ENCODE results near the gene SOX8.
A peak's percentile ranks its signal among the peaks of the same experiment; 100 is the strongest.

Gene SOX8

DNA sequence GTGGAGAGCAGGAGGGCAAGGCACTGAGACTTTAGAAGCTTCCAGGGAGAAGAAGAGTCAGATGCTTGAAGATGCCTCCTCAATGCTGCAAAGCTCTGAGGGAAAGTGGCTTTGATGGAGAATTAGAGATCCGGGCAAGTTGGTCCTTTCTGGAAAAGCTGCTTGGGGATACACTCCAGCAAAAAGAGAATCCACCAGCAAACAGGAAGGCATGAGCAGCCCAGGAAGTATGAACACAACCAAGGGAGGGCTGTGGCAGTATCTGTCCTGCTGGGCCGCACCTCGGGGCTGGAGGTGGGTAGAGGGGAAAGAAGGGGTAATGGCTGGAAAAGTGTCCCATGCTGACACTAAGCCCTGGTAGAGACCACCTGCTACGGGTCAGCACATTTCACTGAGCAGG is 16.1 kb upstream of the SOX8 start:
- peaks cover 31% of the 10 kb centered on the region for H3K4me1 Mint-ChIP-seq (ENCODE audit: low read depth)
- H3K36me3 Mint-ChIP-seq (ENCODE audit: low read depth) = peaks cover 19% of the 10 kb centered on the region
- H3K27ac Mint-ChIP-seq = no peak overlapping the region
- no peak overlapping the region for H3K4me3 Mint-ChIP-seq
- no peaks in the 10 kb centered on the region for H3K27me3 Mint-ChIP-seq
- no peaks in the 10 kb centered on the region for H3K9me3 Mint-ChIP-seq

DNA sequence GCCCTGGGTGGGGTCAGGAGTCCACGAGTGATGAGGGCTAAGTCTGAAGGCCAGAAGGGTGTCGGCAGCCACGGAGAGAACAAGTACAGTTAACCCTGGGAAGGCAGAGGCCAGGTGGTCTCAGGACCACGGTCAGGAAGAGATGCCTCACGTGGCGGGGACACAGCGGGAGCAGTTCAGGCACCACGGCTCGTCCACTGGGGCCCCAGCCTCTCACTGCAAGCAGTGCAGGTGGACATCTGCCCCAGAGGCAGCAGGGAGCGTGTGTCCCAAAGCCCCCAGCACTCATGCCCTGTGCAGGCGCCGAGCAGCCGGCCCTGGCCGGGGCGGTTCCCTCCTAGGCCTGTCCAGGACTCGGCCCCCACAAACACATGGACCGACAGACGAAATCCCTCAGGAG is 15.5 kb upstream of the SOX8 start:
- no peaks in the 10 kb centered on the region for H3K27me3 Mint-ChIP-seq
- peaks cover 31% of the 10 kb centered on the region for H3K4me1 Mint-ChIP-seq (ENCODE audit: low read depth)
- H3K27ac Mint-ChIP-seq = no peak overlapping the region
- H3K4me3 Mint-ChIP-seq = no peak overlapping the region
- peaks cover 19% of the 10 kb centered on the region for H3K36me3 Mint-ChIP-seq (ENCODE audit: low read depth)
- no peaks in the 10 kb centered on the region for H3K9me3 Mint-ChIP-seq

- Mint-ChIP-seq H3K4me3 (no peak overlapping the region), H3K27me3 (no peaks in the 10 kb centered on the region), H3K9me3 (no peaks in the 10 kb centered on the region), H3K36me3 (ENCODE audit: low read depth) (peaks cover 19% of the 10 kb centered on the region), H3K4me1 (ENCODE audit: low read depth) (peaks cover 31% of the 10 kb centered on the region), H3K27ac (no peak overlapping the region)
Measured at GRCh38 chr16:966505-966904, 15.1 kb upstream of the SOX8 start.

DNA sequence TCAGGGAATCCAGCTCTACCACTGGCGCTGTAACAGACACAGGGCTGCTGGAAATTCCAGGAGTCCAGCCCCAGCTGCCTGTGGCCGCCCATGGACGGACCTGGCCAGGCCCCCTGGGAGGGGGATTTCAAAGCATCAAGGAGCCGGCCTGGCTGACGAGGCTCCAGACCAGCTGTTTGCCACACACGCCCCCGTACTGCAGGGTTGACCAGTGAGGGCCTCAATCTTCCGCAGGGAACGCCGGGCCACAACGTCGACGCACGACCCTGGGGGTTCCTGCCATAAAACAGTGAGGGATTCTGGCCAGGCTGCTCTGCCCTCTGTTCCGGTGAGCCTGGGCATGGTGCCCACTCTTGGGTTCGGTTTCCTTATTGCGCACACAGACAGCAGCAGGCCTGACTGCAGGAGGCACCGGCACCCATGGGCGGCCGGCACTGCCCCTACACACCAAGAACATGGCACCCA is 14.5 kb upstream of the SOX8 start:
- no peak overlapping the region for H3K27ac Mint-ChIP-seq
- H3K27me3 Mint-ChIP-seq = no peaks in the 10 kb centered on the region
- H3K4me3 Mint-ChIP-seq = no peak overlapping the region
- H3K4me1 Mint-ChIP-seq (ENCODE audit: low read depth) = peaks cover 31% of the 10 kb centered on the region
- H3K9me3 Mint-ChIP-seq = no peaks in the 10 kb centered on the region
- H3K36me3 Mint-ChIP-seq (ENCODE audit: low read depth) = peaks cover 19% of the 10 kb centered on the region

GRCh38 chr16:967546-968295 is 13.8 kb upstream of the SOX8 start:
- no peak overlapping the region for H3K27ac Mint-ChIP-seq
- H3K4me3 Mint-ChIP-seq = no peak overlapping the region
- H3K36me3 Mint-ChIP-seq (ENCODE audit: low read depth) = peaks cover 19% of the 10 kb centered on the region
- peaks cover 31% of the 10 kb centered on the region for H3K4me1 Mint-ChIP-seq (ENCODE audit: low read depth)
- H3K9me3 Mint-ChIP-seq = no peaks in the 10 kb centered on the region
- no peaks in the 10 kb centered on the region for H3K27me3 Mint-ChIP-seq

GRCh38 chr16:968620-969019 is 12.9 kb upstream of the SOX8 start:
- no peaks in the 10 kb centered on the region for H3K9me3 Mint-ChIP-seq
- peaks cover 19% of the 10 kb centered on the region for H3K36me3 Mint-ChIP-seq (ENCODE audit: low read depth)
- peak overlapping the region; percentile 51 for H3K27ac Mint-ChIP-seq
- no peaks in the 10 kb centered on the region for H3K27me3 Mint-ChIP-seq
- peaks cover 27% of the 10 kb centered on the region for H3K4me1 Mint-ChIP-seq (ENCODE audit: low read depth)
- H3K4me3 Mint-ChIP-seq = peak overlapping the region; percentile 48

DNA sequence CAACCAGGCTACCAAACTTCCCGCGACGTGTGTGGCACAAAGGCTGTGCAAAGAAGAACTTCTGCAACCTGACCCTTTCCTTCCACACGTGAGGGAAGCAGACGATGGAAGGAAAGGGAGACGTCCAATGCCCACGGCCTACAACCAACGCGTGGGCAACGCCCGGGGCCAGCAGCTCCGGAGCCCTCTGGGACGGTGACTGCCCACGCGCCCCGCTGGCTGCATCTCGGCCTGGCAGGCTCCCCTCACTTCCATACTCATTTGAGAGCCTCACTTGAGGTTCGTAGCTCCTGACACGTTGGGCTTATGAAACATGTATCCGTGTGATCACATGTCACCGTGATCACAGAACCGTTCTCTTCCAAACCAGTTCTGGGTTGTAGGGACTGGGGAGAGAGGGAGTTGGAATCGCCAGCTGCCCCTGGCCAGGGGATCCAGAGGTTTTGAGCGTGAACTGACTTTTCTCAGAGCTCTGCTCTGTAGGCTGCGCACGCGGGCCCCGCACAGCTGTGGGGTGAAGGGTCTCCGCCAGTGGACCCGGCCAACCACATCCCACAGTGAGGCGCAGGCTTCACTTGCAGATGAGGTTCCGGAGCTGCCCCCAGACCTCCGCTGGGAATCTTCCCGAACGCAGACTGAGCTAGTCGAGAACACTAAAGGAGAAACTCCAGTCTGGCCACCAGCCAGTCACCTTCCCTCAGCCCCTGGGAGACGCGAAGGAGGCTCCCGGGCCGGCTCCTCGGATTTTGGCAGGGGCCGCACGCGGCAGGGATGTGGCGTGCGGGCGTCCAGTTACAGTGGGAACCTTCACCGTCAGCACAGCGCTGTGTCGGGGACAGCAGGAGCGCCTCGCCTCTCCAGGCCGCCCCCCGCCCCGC is 11.8 kb upstream of the SOX8 start:
- Mint-ChIP-seq H3K36me3 (ENCODE audit: low read depth) (peaks cover 19% of the 10 kb centered on the region), H3K27ac (peak overlapping the region; percentile 55), H3K4me1 (ENCODE audit: low read depth) (peaks cover 18% of the 10 kb centered on the region), H3K4me3 (peak overlapping the region; percentile 81), H3K27me3 (no peaks in the 10 kb centered on the region), H3K9me3 (no peaks in the 10 kb centered on the region)

- Mint-ChIP-seq H3K4me3 (peak overlapping the region; percentile 81), H3K9me3 (no peaks in the 10 kb centered on the region), H3K4me1 (ENCODE audit: low read depth) (peaks cover 17% of the 10 kb centered on the region), H3K27me3 (no peaks in the 10 kb centered on the region), H3K36me3 (ENCODE audit: low read depth) (peaks cover 15% of the 10 kb centered on the region), H3K27ac (peak overlapping the region; percentile 70)
Measured at GRCh38 chr16:970386-970765, 11.2 kb upstream of the SOX8 start.

DNA sequence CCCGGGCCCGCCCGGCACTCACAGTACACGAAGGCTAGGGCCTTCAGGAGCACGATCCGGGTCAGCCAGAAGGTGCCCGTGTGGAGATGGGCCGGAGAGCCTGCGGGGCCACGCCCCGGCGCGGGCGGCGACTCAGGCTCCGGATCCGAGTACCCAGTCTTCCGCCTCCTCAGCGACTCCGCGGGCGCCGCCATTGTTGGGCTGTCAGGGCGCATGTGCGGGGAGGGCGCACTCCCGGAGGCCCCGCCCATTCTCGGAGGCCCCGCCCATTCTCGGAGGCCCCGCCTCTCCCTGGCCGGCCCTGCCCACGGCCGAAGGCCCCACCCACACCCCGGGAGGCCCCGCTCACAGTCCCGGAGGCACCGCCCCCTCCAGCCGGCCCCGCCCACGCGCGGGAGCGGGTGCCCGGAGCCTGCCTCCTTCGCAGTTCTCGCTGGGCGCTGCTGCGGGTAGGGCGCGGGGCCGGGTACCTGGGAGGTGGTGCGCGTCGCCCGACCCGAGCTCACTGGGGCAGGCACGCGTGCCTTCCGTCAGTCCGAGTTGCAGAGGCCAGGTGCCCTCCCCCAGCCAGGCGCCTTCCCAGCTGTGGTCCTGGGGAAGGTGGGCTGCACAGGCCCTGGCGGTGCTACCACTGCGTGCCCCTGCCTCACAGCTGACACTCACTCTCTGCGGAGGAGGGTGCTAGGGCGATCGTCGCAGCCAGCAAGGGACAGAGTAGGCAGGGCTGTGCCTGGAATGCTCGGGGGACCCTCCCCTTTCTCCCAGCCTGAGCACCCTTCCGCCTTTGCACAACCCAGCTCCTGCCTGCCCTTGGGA is 10.6 kb upstream of the SOX8 start, which contains the start of gene LMF1:
Gene LMF1 (minus strand): TSS at position 219 of the 816 bp plus-strand sequence. CDS start 4 bp downstream, at position 215.
- Mint-ChIP-seq H3K27me3 (no peaks in the 10 kb centered on the region), H3K27ac (peak within 1 kb of the TSS; percentile 70), H3K9me3 (no peaks in the 10 kb centered on the region), H3K4me1 (ENCODE audit: low read depth) (peaks cover 17% of the 10 kb centered on the region), H3K4me3 (peak within 1 kb of the TSS; percentile 81), H3K36me3 (ENCODE audit: low read depth) (peaks cover 9% of the 10 kb centered on the region)

- H3K4me1 Mint-ChIP-seq (ENCODE audit: low read depth) = peaks cover 19% of the 10 kb centered on the region
- no peaks in the 10 kb centered on the region for H3K9me3 Mint-ChIP-seq
- no peaks in the 10 kb centered on the region for H3K27me3 Mint-ChIP-seq
- peak overlapping the region; percentile 31 for H3K4me3 Mint-ChIP-seq
- H3K27ac Mint-ChIP-seq = no peak overlapping the region
- H3K36me3 Mint-ChIP-seq (ENCODE audit: low read depth) = peaks cover 6% of the 10 kb centered on the region
Measured at GRCh38 chr16:971582-971905, 10.0 kb upstream of the SOX8 start.

- Mint-ChIP-seq H3K4me3 (peak overlapping the region; percentile 31), H3K27ac (no peak overlapping the region), H3K9me3 (no peaks in the 10 kb centered on the region)
Measured at GRCh38 chr16:971981-972315, 9.6 kb upstream of the SOX8 start.

GRCh38 chr16:972316-973002 is 9.1 kb upstream of the SOX8 start:
- Mint-ChIP-seq H3K4me1 (ENCODE audit: low read depth) (peaks cover 22% of the 10 kb centered on the region), H3K4me3 (no peak overlapping the region), H3K9me3 (no peaks in the 10 kb centered on the region), H3K27me3 (no peaks in the 10 kb centered on the region), H3K36me3 (ENCODE audit: low read depth) (peaks cover 3% of the 10 kb centered on the region), H3K27ac (no peak overlapping the region)

More at GRCh38 chr16:971981-972315, 9.6 kb upstream of the SOX8 start:
- Mint-ChIP-seq H3K27me3 (no peaks in the 10 kb centered on the region), H3K36me3 (ENCODE audit: low read depth) (peaks cover 3% of the 10 kb centered on the region), H3K4me1 (ENCODE audit: low read depth) (peaks cover 22% of the 10 kb centered on the region)

DNA sequence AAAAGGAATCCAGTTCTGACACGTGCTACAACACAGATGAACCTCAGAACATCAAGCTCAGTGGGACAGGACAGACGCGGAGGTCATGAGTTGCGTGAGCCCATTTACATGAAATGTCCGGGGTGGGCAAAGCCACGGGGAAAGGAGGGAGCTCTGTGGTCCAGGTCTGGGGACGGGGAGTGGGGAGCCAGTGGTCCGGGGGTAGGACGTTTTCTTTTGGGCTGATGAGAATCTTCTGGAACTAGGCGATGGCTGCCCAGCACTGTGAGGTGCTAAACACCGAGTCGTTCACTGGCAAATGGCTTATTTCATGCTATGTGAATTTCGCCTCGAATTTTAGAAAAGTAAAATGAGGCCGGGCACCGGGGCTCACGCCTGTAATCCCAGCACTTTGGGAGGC is 8.2 kb upstream of the SOX8 start:
- H3K4me3 Mint-ChIP-seq = no peak overlapping the region
- peaks cover 3% of the 10 kb centered on the region for H3K36me3 Mint-ChIP-seq (ENCODE audit: low read depth)
- peaks cover 20% of the 10 kb centered on the region for H3K4me1 Mint-ChIP-seq (ENCODE audit: low read depth)
- H3K9me3 Mint-ChIP-seq = no peaks in the 10 kb centered on the region
- no peak overlapping the region for H3K27ac Mint-ChIP-seq
- H3K27me3 Mint-ChIP-seq = no peaks in the 10 kb centered on the region

DNA sequence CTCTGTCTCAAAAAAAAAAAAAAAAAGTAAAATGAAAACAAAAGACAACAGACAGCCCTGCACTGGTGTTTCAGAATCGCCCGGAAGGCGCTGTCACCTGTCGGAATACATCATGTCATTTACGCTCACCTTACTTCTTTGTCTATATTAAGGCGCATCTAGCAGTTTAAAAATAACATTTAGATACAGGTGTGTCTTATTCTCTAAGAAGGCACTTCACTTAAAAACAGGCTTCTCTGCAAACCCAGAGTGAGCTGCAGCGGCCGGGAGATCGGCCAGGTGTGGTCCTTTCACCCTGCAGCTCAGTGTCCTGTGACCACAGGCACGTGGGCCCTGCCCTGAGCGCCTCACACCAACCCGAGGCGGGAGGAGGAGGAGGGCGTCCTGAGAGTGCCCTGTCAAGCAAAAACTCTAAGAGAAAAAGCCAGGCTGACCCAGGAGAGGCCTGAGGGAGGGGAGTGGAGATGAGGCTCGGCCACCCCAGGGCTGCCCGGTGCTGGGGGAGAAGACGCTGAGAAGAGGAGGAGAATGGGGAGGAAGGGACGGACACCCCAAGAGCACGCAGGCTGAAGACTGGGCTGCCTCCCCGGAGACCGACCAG is 7.5 kb upstream of the SOX8 start:
- no peak overlapping the region for H3K27ac Mint-ChIP-seq
- H3K4me1 Mint-ChIP-seq (ENCODE audit: low read depth) = peaks cover 14% of the 10 kb centered on the region

More for the DNA sequence above, 7.5 kb upstream of the SOX8 start:
- Mint-ChIP-seq H3K36me3 (ENCODE audit: low read depth) (no peaks in the 10 kb centered on the region), H3K4me3 (no peak overlapping the region), H3K27me3 (no peaks in the 10 kb centered on the region), H3K9me3 (no peaks in the 10 kb centered on the region)

All from stimulated activated naive CD8-positive, alpha-beta T cell treated with anti-CD3 and anti-CD28 coated beads, Interleukin-15, Interleukin-2, amounts not matched to agents 100 ng/mL and 50 ng/mL, for 24 hours (primary cell).